Sigmoid colon (tissue), 4 donors: ENCODE data around the gene IGSF9B.

Source experiments
- CTCF ChIP-seq, 4 experiments: fragments of 450-650 bp in 3 of 4; fragments of 200-600 bp in 1 of 4; IDR thresholded peaks; one replicate each; pipeline ENCODE4 v1.5.1; 2016 to 2019; ENCODE audit warnings: antibody characterized with exemption in 4 of 4, mild to moderate bottlenecking in 3 of 4, moderate library complexity in 2 of 4
- EP300 ChIP-seq, 4 donors: sonication (generic); formaldehyde crosslinking; IDR thresholded peaks; one replicate each; pipeline ENCODE4 v1.6.1; 2017; ENCODE audit warnings: antibody characterized with exemption in 4 of 4
- POLR2A ChIP-seq, 2 donors: fragments of 450-650 bp; IDR thresholded peaks; one replicate each; pipeline ENCODE4 v1.6.1; 2016; ENCODE audit warnings: antibody characterized with exemption in 2 of 2, mild to moderate bottlenecking in 2 of 2, moderate library complexity in 2 of 2
- POLR2AphosphoS5 ChIP-seq, 4 donors: sonication (generic); formaldehyde crosslinking; IDR thresholded peaks; one replicate each; pipeline ENCODE4 v1.6.1; 2017; ENCODE audit warnings: antibody characterized with exemption in 4 of 4

- TF ChIP-seq CTCF (IDR thresholded peaks at IDR 0.05) (no peak), EP300 (IDR thresholded peaks at IDR 0.05) (no peak), POLR2AphosphoS5 (IDR thresholded peaks at IDR 0.05) (no peak), POLR2A (IDR thresholded peaks at IDR 0.05) (no peak)
These were observed 20.4 kb upstream of the IGSF9B start for GRCh38 chr11:133977067-133977677.
